Caco-2 (cell line): ENCODE measurements around the gene PCF11. TPM values are rescaled to one million over a fixed set of nuclear protein-coding genes. Genes with fewer than 3 reads are reported as not detected.

Experiments used
- BruUV-seq: library from RNA; stranded (reverse); fragments of 400-500 nt; replicated peaks from 2 replicates; lab custom pipeline; 2021; lab: Mats Ljungman, UMichigan
- CTCF ChIA-PET: fragments of 300-600 bp; sonication (Branson Sonifier 250); formaldehyde crosslinking; loops from one replicate; lab custom pipeline; 2022; ENCODE audit warnings: antibody characterized with exemption; lab: Charles Lee
- POLR2A ChIA-PET: fragments of 300-600 bp; sonication (Branson Sonifier 250); formaldehyde crosslinking; loops from one replicate; lab custom pipeline; 2022; ENCODE audit warnings: antibody characterized with exemption; lab: Charles Lee
- DNase-seq, 2 experiments: peaks; one replicate each; pipeline versions ENCODE4 v3.0.0 to v3.0.0-alpha.2; 2020 to 2022
- H3K27me3 ChIP-seq: replicated peaks from 2 replicates; pipeline ENCODE4 v1.6.0; 2011; ENCODE audit warnings: low read length; ENCODE audit not compliant: control insufficient read depth, insufficient read depth
- H3K36me3 ChIP-seq: 2 replicates; pipeline ENCODE4 v1.5.1; 2011; ENCODE audit warnings: low read length; ENCODE audit not compliant: control insufficient read depth, insufficient read depth
- H3K4me1 ChIP-seq: fragments of 250-450 bp; sonication (Bioruptor Pico); 2 replicates; pipeline ENCODE4 v1.5.1; 2020; ENCODE audit warnings: mild to moderate bottlenecking
- H3K4me3 ChIP-seq: 2 replicates; pipeline ENCODE4 v1.5.1; 2011; ENCODE audit warnings: low read depth, mild to moderate bottlenecking, control low read depth, low read length
- H3K9me3 ChIP-seq: fragments of 250-450 bp; sonication (Bioruptor Pico); 2 replicates; pipeline ENCODE4 v1.5.1; 2020; ENCODE audit warnings: mild to moderate bottlenecking, moderate library complexity
- H3K27ac Mint-ChIP-seq: one replicate; pipeline ENCODE4 v1.8.0; 2022; ENCODE audit warnings: mixed read lengths; ENCODE audit not compliant: unreplicated experiment
- H3K27me3 Mint-ChIP-seq: one replicate; pipeline ENCODE4 v1.8.0; 2022; ENCODE audit warnings: mixed read lengths; ENCODE audit not compliant: insufficient read depth, unreplicated experiment
- H3K36me3 Mint-ChIP-seq: one replicate; pipeline ENCODE4 v1.8.0; 2022; ENCODE audit warnings: mild to moderate bottlenecking, mixed read lengths; ENCODE audit not compliant: insufficient read depth, unreplicated experiment
- H3K4me1 Mint-ChIP-seq: one replicate; pipeline ENCODE4 v1.8.0; 2022; ENCODE audit warnings: low read depth, mixed read lengths; ENCODE audit not compliant: unreplicated experiment
- H3K4me3 Mint-ChIP-seq: one replicate; pipeline ENCODE4 v1.8.0; 2022; ENCODE audit warnings: mild to moderate bottlenecking, moderate library complexity, mixed read lengths; ENCODE audit not compliant: unreplicated experiment
- H3K9me3 Mint-ChIP-seq: one replicate; pipeline ENCODE4 v1.8.0; 2022; ENCODE audit warnings: mixed read lengths; ENCODE audit not compliant: unreplicated experiment
- CTCF ChIP-seq, 2 experiments: fragments of 200-600 bp in 1 of 2; IDR thresholded peaks; 1 replicate in 1 of 2; 2 replicates in 1 of 2; pipeline versions ENCODE4 v1.5.1 to v1.8.0; 2011 to 2022; ENCODE audit warnings: antibody characterized with exemption in 1 of 2, control low read depth in 1 of 2, inconsistent platforms in 1 of 2, low read depth in 1 of 2, low read length in 1 of 2, mild to moderate bottlenecking in 1 of 2, moderate library complexity in 1 of 2; ENCODE audit not compliant: insufficient read depth in 1 of 2, severe bottlenecking in 1 of 2, unreplicated experiment in 1 of 2
- intact Hi-C: fragments of 100-400 bp; cut with micrococcal nuclease; formaldehyde crosslinking; loops from one replicate; pipeline ENCODE4 v1.10.0; 2022; ENCODE audit not compliant: unreplicated experiment
- total RNA-seq: library from RNA; stranded (reverse); gene quantifications from 2 replicates; pipeline ENCODE4 v1.2.3, GENCODE V29; 2022

The PCF11 gene
- total RNA-seq, 1 experiment from 2014 or later: 78.4 TPM

- CTCF ChIA-PET: no interaction called here
- POLR2A ChIA-PET: interaction anchor here (0.6 kb wide), 1 partner anchor 52 kb away, joined by 3 read pairs; no protein-coding TSS in a partner anchor
- no peaks in the 10 kb centered on the region for H3K27me3 Mint-ChIP-seq
- no peak for TF ChIP-seq CTCF (IDR thresholded peaks at IDR 0.05; ENCODE audit: insufficient read depth in 1 of 2, low read depth in 1 of 2, low read length in 1 of 2, severe bottlenecking in 1 of 2, unreplicated experiment in 1 of 2)
- no peak for DNase-seq
- no peaks in the 10 kb centered on the region for H3K36me3 Mint-ChIP-seq
- BruUV-seq: no TSS peak
- intact Hi-C loops: no loop called here
- H3K36me3 ChIP-seq: no peaks in the 10 kb centered on the region
- no peak overlapping the region for H3K27ac Mint-ChIP-seq
- 0 out of 2 replicates have a peak, but pooled peaks cover 6% of the 10 kb centered on the region for H3K4me1 ChIP-seq
- no peak overlapping the region for H3K4me3 Mint-ChIP-seq
- no peaks in the 10 kb centered on the region for H3K27me3 ChIP-seq
- H3K4me3 ChIP-seq: no peak overlapping the region
- no peaks in the 10 kb centered on the region for H3K9me3 ChIP-seq
- H3K9me3 Mint-ChIP-seq: no peaks in the 10 kb centered on the region
- H3K4me1 Mint-ChIP-seq: peaks cover 14% of the 10 kb centered on the region
Observed at GRCh38 chr11:83150450-83150849, 6.5 kb upstream of the PCF11 start.

GRCh38 chr11:83151274-83151977 is 5.5 kb upstream of the PCF11 start:
- ChIA-PET CTCF (interaction anchor here (1.0 to 1.2 kb wide), 2 partner anchors 67 to 142 kb away, joined by 3 to 4 read pairs; no protein-coding TSS in a partner anchor), POLR2A (interaction anchor here (0.6 to 0.7 kb wide), 2 partner anchors 62 to 250 kb away, joined by 3 to 5 read pairs; no protein-coding TSS in a partner anchor)
- Histone ChIP-seq H3K4me3 (no peak overlapping the region), H3K27me3 (no peaks in the 10 kb centered on the region), H3K36me3 (no peaks in the 10 kb centered on the region), H3K9me3 (no peaks in the 10 kb centered on the region), H3K4me1 (0 out of 2 replicates have a peak, but pooled peaks cover 6% of the 10 kb centered on the region)
- no peaks in the 10 kb centered on the region for H3K9me3 Mint-ChIP-seq
- intact Hi-C loops: no loop called here
- H3K4me1 Mint-ChIP-seq: peaks cover 14% of the 10 kb centered on the region
- peaks cover 3% of the 10 kb centered on the region for H3K36me3 Mint-ChIP-seq
- no peak for TF ChIP-seq CTCF (IDR thresholded peaks at IDR 0.05; ENCODE audit: insufficient read depth in 1 of 2, low read depth in 1 of 2, low read length in 1 of 2, severe bottlenecking in 1 of 2, unreplicated experiment in 1 of 2)
- no peak overlapping the region for H3K4me3 Mint-ChIP-seq
- no peaks in the 10 kb centered on the region for H3K27me3 Mint-ChIP-seq
- H3K27ac Mint-ChIP-seq: no peak overlapping the region
- no TSS peak for BruUV-seq
- peak; percentile 48 to 64 for DNase-seq

- intact Hi-C loops: no loop called here
Observed at GRCh38 chr11:83152264-83152663, 4.7 kb upstream of the PCF11 start.

More at GRCh38 chr11:83152264-83152663, 4.7 kb upstream of the PCF11 start:
- CTCF ChIA-PET: interaction anchor here (1.0 to 1.2 kb wide), 2 partner anchors 67 to 141 kb away, joined by 3 to 4 read pairs; no protein-coding TSS in a partner anchor
- H3K27me3 ChIP-seq: no peaks in the 10 kb centered on the region
- Mint-ChIP-seq H3K4me3 (no peak overlapping the region), H3K4me1 (peaks cover 14% of the 10 kb centered on the region), H3K27ac (no peak overlapping the region), H3K27me3 (no peaks in the 10 kb centered on the region), H3K9me3 (no peaks in the 10 kb centered on the region), H3K36me3 (peaks cover 11% of the 10 kb centered on the region)
- H3K9me3 ChIP-seq: no peaks in the 10 kb centered on the region
- POLR2A ChIA-PET: no interaction called here
- no TSS peak for BruUV-seq
- H3K4me3 ChIP-seq: no peak overlapping the region
- no peak for DNase-seq
- H3K4me1 ChIP-seq: 0 out of 2 replicates have a peak, but pooled peaks cover 6% of the 10 kb centered on the region
- no peak for TF ChIP-seq CTCF (IDR thresholded peaks at IDR 0.05; ENCODE audit: insufficient read depth in 1 of 2, low read depth in 1 of 2, low read length in 1 of 2, severe bottlenecking in 1 of 2, unreplicated experiment in 1 of 2)
- H3K36me3 ChIP-seq: no peaks in the 10 kb centered on the region
